Keratinocyte (primary cell): ENCODE data around the gene MRPL34.

Experiments used
- EZH2 ChIP-seq: IDR thresholded peaks from one replicate; pipeline ENCODE4 v1.6.1; 2012; ENCODE audit warnings: inconsistent platforms, mild to moderate bottlenecking, low read length, moderate library complexity
- TF ChIP-seq, protein P1 (sequence below), 3 experiments: IDR thresholded peaks in 1 of 3; conservative IDR thresholded peaks in 1 of 3; optimal IDR thresholded peaks in 1 of 3; 2 replicates in 2 of 3; 3 replicates in 1 of 3; pipeline versions ENCODE3 to v1.5.1; 2011; ENCODE audit warnings: low read length in 3 of 3, mild to moderate bottlenecking in 3 of 3, moderate library complexity in 2 of 3, control low read depth in 1 of 3, inconsistent platforms in 1 of 3; ENCODE audit not compliant: insufficient read depth in 2 of 3; ENCODE audit errors: extremely low read depth in 1 of 3

DNA sequence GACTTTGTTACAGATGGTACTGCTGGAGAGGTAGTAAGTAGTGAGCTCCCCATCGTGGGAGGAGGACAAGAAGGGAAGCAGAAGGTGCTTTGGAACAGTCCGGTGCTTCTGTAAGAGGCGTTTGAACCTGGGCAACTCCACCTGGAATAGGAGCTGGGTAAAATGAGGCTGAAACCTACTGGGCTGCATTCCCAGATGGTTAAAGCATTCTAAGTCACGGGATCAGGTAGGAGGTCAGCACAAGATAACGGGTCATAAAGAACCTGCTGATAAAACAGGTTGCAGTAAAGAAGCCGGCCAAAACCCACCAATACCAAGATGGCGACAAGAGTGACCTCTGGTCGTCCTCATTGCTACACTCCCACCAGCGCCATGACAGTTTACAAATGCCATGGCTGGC lies 18.9 kb upstream of the MRPL34 start:
- TF ChIP-seq, protein P1, sequence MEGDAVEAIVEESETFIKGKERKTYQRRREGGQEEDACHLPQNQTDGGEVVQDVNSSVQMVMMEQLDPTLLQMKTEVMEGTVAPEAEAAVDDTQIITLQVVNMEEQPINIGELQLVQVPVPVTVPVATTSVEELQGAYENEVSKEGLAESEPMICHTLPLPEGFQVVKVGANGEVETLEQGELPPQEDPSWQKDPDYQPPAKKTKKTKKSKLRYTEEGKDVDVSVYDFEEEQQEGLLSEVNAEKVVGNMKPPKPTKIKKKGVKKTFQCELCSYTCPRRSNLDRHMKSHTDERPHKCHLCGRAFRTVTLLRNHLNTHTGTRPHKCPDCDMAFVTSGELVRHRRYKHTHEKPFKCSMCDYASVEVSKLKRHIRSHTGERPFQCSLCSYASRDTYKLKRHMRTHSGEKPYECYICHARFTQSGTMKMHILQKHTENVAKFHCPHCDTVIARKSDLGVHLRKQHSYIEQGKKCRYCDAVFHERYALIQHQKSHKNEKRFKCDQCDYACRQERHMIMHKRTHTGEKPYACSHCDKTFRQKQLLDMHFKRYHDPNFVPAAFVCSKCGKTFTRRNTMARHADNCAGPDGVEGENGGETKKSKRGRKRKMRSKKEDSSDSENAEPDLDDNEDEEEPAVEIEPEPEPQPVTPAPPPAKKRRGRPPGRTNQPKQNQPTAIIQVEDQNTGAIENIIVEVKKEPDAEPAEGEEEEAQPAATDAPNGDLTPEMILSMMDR (optimal IDR thresholded peaks at IDR 0.05 in 1 of 3, IDR thresholded peaks at IDR 0.05 in 1 of 3, conservative IDR thresholded peaks at IDR 0.05 in 1 of 3; ENCODE audit: extremely low read depth in 1 of 3, insufficient read depth in 2 of 3, low read length in 3 of 3), result no peak
- TF ChIP-seq EZH2, result no peak
